Thyroid gland (tissue), 4 donors: ENCODE data around the gene ZSCAN16. TPM values are rescaled to one million over a fixed set of nuclear protein-coding genes. Genes with fewer than 3 reads are reported as not detected.

Experiments used
- DNase-seq, 2 donors: peaks; one replicate each; pipeline ENCODE4 v3.0.0-alpha.2; 2019
- H3K27ac ChIP-seq, 3 donors: fragments of 200-600 bp; sonication (generic); 1 replicate in 2 of 3; 2 replicates in 1 of 3; pipeline ENCODE4 v1.5.1; 2016 to 2019; ENCODE audit warnings: mild to moderate bottlenecking in 1 of 3, moderate library complexity in 1 of 3
- H3K27me3 ChIP-seq: fragments of 200-600 bp; sonication (generic); one replicate; pipeline ENCODE4 v1.5.1; 2019
- H3K36me3 ChIP-seq, 2 donors: fragments of 200-600 bp; sonication (generic); one replicate each; pipeline ENCODE4 v1.5.1; 2016 to 2019
- H3K4me1 ChIP-seq, 2 donors: fragments of 200-600 bp; sonication (generic); one replicate each; pipeline ENCODE4 v1.5.1; 2017 to 2019
- H3K4me3 ChIP-seq, 3 donors: fragments of 200-600 bp; sonication (generic); replicated peaks in 1 of 3; 1 replicate in 2 of 3; 2 replicates in 1 of 3; pipeline ENCODE4 v1.5.1; 2016; ENCODE audit warnings: mild to moderate bottlenecking in 1 of 3
- H3K9me3 ChIP-seq: fragments of 200-600 bp; sonication (generic); one replicate; pipeline ENCODE4 v1.5.1; 2017
- POLR2A ChIP-seq, 2 donors: fragments of 450-650 bp; IDR thresholded peaks; one replicate each; pipeline ENCODE4 v1.6.1; 2017; ENCODE audit warnings: antibody characterized with exemption in 2 of 2, mild to moderate bottlenecking in 2 of 2, moderate library complexity in 1 of 2
- WGBS, 2 donors: methylation state at CpG; one replicate each; pipeline ENCODE4 v1.1.5; 2017; 5-methylcytosine and 5-hydroxymethylcytosine counted together
- intact Hi-C: fragments of 100-400 bp; cut with DNase I; formaldehyde crosslinking; loops from one replicate; pipeline ENCODE4 v1.15.1; 2023
- total RNA-seq, 4 donors: library from RNA; depleted of rRNA; stranded (reverse); fragments of >200 nt; gene quantifications; one replicate each; pipeline ENCODE4 v1.2.3, GENCODE V29; 2016
- TF ChIP-seq, protein P1 (sequence below), 6 experiments: fragments of 200-600 bp in 3 of 6; fragments of 450-650 bp in 3 of 6; sonication (generic) in 3 of 6; IDR thresholded peaks; one replicate each; pipeline ENCODE4 v1.5.1; 2016 to 2019; ENCODE audit warnings: antibody characterized with exemption in 6 of 6, mild to moderate bottlenecking in 2 of 6, inconsistent platforms in 1 of 6, moderate library complexity in 1 of 6

Gene ZSCAN16
- total RNA-seq, 4 donors from 2014 or later: 5.8 to 7.9 (median 7.4) TPM

DNA sequence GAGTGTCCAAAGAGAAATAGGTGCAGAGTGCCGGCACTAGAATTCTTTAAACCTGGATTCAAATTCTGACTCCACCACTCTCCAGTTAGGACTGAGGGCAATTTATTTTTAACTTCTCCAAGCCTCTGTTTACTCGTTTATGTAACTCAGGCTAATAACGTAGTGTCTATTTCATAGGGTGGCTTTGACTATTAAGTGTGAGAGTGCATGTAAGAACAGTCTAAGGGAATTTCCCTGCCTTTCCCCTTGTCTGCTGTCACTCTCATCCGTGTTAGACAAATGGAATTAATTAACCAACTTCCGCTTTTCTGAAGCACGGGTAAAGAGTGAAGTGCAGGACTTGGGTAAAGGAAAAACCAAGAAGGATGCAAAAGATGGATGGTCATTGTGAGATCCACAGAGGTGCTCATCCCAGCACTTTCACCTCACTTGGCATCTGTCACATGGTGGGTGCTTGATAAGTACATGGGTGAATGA lies 13.1 kb downstream of the ZSCAN16 start:
- no peaks in the 10 kb centered on the region for H3K9me3 ChIP-seq
- peak overlapping the region; percentile 81 to 95 (median 87) for H3K27ac ChIP-seq
- H3K27me3 ChIP-seq: no peaks in the 10 kb centered on the region
- peak overlapping the region; percentile 65 to 93 (median 83) for H3K4me3 ChIP-seq
- no peaks in the 10 kb centered on the region for H3K36me3 ChIP-seq
- H3K4me1 ChIP-seq: peaks cover 13 to 16% of the 10 kb centered on the region in 2 donors
- 6 to 7% methylated on average over 6 of the region's 6 CpGs for WGBS, 2 donors
- DNase-seq: no peak
- intact Hi-C loops: loop anchor here (10.0 kb wide), 1 partner anchor 77 kb away; no protein-coding TSS in a partner anchor
- TF ChIP-seq, protein P1, sequence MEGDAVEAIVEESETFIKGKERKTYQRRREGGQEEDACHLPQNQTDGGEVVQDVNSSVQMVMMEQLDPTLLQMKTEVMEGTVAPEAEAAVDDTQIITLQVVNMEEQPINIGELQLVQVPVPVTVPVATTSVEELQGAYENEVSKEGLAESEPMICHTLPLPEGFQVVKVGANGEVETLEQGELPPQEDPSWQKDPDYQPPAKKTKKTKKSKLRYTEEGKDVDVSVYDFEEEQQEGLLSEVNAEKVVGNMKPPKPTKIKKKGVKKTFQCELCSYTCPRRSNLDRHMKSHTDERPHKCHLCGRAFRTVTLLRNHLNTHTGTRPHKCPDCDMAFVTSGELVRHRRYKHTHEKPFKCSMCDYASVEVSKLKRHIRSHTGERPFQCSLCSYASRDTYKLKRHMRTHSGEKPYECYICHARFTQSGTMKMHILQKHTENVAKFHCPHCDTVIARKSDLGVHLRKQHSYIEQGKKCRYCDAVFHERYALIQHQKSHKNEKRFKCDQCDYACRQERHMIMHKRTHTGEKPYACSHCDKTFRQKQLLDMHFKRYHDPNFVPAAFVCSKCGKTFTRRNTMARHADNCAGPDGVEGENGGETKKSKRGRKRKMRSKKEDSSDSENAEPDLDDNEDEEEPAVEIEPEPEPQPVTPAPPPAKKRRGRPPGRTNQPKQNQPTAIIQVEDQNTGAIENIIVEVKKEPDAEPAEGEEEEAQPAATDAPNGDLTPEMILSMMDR (IDR thresholded peaks at IDR 0.05): no peak
- no peak for TF ChIP-seq POLR2A (IDR thresholded peaks at IDR 0.05)

DNA sequence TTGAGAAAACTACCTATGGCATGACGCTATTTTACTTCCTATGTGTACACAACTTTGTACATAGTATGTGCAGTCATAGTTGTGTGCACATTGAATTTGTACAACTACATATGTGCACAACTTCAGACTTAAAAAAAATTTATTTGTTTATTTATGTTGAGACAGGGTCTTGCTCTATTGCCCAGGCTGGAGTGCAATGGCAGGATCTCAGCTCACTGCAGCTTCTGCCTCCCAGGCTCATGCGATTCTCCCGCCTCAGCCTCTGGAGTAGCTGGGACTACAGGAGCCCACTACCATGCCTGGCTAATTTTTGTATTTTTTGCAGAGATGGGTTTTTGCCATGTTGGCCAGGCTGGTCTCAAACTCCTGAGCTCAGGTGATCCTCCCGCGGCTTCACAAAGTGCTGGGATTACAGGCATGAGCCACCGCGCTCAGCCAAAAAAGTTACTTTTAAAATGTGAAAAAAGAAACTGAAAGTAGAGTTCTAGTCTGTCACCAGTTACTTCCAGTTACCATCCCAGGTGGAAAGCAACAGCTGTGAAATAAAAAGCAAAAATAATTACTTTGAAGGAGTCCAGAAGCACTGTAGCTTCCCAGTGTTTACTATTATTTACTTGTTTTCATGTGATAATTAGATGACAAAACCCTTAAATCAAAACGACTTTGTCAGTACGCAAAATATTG lies 15.6 kb downstream of the ZSCAN16 start:
- Histone ChIP-seq H3K36me3 (no peaks in the 10 kb centered on the region), H3K27ac (no peak overlapping the region), H3K4me3 (no peak overlapping the region), H3K4me1 (peaks cover 18 to 26% of the 10 kb centered on the region in 2 donors), H3K9me3 (no peaks in the 10 kb centered on the region), H3K27me3 (no peaks in the 10 kb centered on the region)
- no peak for TF ChIP-seq POLR2A (IDR thresholded peaks at IDR 0.05)
- TF ChIP-seq, protein P1 (IDR thresholded peaks at IDR 0.05): no peak
- 70 to 74% methylated on average over 9 of the region's 9 CpGs for WGBS, 2 donors
- DNase-seq: peak in 1 of 2 donors; percentile 10
- intact Hi-C loops: loop anchor here (10.0 kb wide), 1 partner anchor 75 kb away; no protein-coding TSS in a partner anchor

DNA sequence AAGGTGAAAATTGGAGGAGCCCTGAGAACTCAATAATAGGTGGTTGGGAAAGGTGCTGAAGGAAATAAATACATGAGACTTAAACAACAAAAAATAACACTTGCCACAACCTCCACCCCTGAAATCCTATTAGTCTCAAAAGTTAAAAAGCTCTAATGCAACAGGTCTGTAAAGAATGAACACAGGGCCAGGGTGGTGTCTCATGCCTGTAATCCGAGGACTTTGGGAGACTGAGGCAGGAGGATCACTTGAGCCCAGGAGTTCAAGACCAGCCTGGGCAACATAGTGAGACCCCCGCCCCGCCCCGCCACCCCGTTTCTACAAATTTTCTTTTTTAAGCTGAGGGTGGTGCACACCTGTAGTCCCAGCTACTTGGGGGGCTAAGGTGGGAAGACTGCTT lies 16.2 kb downstream of the ZSCAN16 start:
- Histone ChIP-seq H3K4me3 (no peak overlapping the region), H3K27me3 (no peaks in the 10 kb centered on the region), H3K9me3 (no peaks in the 10 kb centered on the region), H3K4me1 (peaks cover 15 to 22% of the 10 kb centered on the region in 2 donors), H3K36me3 (peaks cover 0 to 3% of the 10 kb centered on the region in 2 donors), H3K27ac (no peak overlapping the region)
- intact Hi-C loops: no loop called here
- no peak for DNase-seq
- 62 to 70% methylated on average over 5 of the region's 5 CpGs for WGBS, 2 donors
- no peak for TF ChIP-seq POLR2A (IDR thresholded peaks at IDR 0.05)
- TF ChIP-seq, protein P1 (IDR thresholded peaks at IDR 0.05): no peak

- H3K9me3 ChIP-seq: no peaks in the 10 kb centered on the region
- intact Hi-C loops: no loop called here
Measured at GRCh38 chr6:28141500-28142329, 17.3 kb downstream of the ZSCAN16 start, which contains the start of gene ZKSCAN8. TSS of gene ZKSCAN8 (plus strand) at chr6:28141883. CDS start at chr6:28148408, 6,525 bp downstream.

More at GRCh38 chr6:28141500-28142329, 17.3 kb downstream of the ZSCAN16 start, which contains the start of gene ZKSCAN8:
- Histone ChIP-seq H3K4me3 (peak within 1 kb of the TSS; percentile 42 to 94 (median 82)), H3K27me3 (no peaks in the 10 kb centered on the region), H3K4me1 (peaks cover 12 to 17% of the 10 kb centered on the region in 2 donors), H3K36me3 (peaks cover 0 to 3% of the 10 kb centered on the region in 2 donors), H3K27ac (peak within 1 kb of the TSS in 2 of 3 donors; percentile 43 to 66)
- peak; percentile 83 to 85 for DNase-seq
- peak in 1 of 2 donors; percentile 48 for TF ChIP-seq POLR2A (IDR thresholded peaks at IDR 0.05)
- TF ChIP-seq, protein P1 (IDR thresholded peaks at IDR 0.05): no peak
- 0% methylated on average over 24 to 38 of the region's 52 CpGs for WGBS, 2 donors
